AG04450 (cell line): ENCODE results near the gene MAP4K2. TPM values are rescaled to one million over a fixed set of nuclear protein-coding genes. Genes with fewer than 3 reads are reported as not detected.

Experiments
- CTCF ChIA-PET: fragments of 300-600, 350-600 bp; formaldehyde crosslinking; extraction: SDS; loops from one replicate; lab custom pipeline; 2022; ENCODE audit warnings: antibody characterized with exemption, inconsistent platforms; lab: Charles Lee
- POLR2A ChIA-PET: fragments of 350-600 bp; formaldehyde crosslinking; extraction: SDS; loops from one replicate; lab custom pipeline; 2021; ENCODE audit warnings: antibody characterized with exemption, inconsistent platforms; lab: Yijun Ruan, JAX
- DNase-seq: peaks from one replicate; pipeline ENCODE4 v3.0.0-alpha.2; 2011; ENCODE audit warnings: low read depth, low spot score
- H3K27ac ChIP-seq: one replicate; pipeline ENCODE4 v1.5.1; 2012; ENCODE audit warnings: low read depth, low read length, control low read depth
- H3K27me3 ChIP-seq: one replicate; pipeline ENCODE4 v1.6.0; 2012; ENCODE audit warnings: low read length; ENCODE audit not compliant: control insufficient read depth, insufficient read depth
- H3K4me3 ChIP-seq: 2 replicates; pipeline ENCODE4 v1.5.1; 2011; ENCODE audit warnings: mild to moderate bottlenecking, low read depth, low read length, control low read depth
- H3K9me3 ChIP-seq: 2 replicates; pipeline ENCODE4 v1.5.1; 2012; ENCODE audit warnings: low read length; ENCODE audit not compliant: control insufficient read depth, insufficient read depth
- polyA plus RNA-seq: library from polyadenylated mRNA; depleted of rRNA; stranded (reverse); fragments of >200 nt; gene quantifications from 2 replicates; pipeline ENCODE4 v1.2.3, GENCODE V29; 2011
- TF ChIP-seq, protein P1 (sequence below): IDR thresholded peaks from 2 replicates; pipeline ENCODE4 v1.5.1; 2011; ENCODE audit warnings: low read depth, low read length, control low read depth, inconsistent platforms

The MAP4K2 gene
- polyA plus RNA-seq, 1 experiment: 9.9 TPM

GRCh38 chr11:64789331-64790204 lies 13.4 kb downstream of the MAP4K2 start:
- TF ChIP-seq, protein P1, sequence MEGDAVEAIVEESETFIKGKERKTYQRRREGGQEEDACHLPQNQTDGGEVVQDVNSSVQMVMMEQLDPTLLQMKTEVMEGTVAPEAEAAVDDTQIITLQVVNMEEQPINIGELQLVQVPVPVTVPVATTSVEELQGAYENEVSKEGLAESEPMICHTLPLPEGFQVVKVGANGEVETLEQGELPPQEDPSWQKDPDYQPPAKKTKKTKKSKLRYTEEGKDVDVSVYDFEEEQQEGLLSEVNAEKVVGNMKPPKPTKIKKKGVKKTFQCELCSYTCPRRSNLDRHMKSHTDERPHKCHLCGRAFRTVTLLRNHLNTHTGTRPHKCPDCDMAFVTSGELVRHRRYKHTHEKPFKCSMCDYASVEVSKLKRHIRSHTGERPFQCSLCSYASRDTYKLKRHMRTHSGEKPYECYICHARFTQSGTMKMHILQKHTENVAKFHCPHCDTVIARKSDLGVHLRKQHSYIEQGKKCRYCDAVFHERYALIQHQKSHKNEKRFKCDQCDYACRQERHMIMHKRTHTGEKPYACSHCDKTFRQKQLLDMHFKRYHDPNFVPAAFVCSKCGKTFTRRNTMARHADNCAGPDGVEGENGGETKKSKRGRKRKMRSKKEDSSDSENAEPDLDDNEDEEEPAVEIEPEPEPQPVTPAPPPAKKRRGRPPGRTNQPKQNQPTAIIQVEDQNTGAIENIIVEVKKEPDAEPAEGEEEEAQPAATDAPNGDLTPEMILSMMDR: no peak
- CTCF ChIA-PET: no interaction called here
- POLR2A ChIA-PET: no interaction called here
- DNase-seq: no peak
- Histone ChIP-seq H3K27ac (no peak overlapping the region), H3K4me3 (no peak overlapping the region), H3K9me3 (no peaks in the 10 kb centered on the region), H3K27me3 (no peaks in the 10 kb centered on the region)

GRCh38 chr11:64788321-64789215 lies 14.4 kb downstream of the MAP4K2 start:
- POLR2A ChIA-PET: no interaction called here
- TF ChIP-seq, protein P1: no peak

DNA sequence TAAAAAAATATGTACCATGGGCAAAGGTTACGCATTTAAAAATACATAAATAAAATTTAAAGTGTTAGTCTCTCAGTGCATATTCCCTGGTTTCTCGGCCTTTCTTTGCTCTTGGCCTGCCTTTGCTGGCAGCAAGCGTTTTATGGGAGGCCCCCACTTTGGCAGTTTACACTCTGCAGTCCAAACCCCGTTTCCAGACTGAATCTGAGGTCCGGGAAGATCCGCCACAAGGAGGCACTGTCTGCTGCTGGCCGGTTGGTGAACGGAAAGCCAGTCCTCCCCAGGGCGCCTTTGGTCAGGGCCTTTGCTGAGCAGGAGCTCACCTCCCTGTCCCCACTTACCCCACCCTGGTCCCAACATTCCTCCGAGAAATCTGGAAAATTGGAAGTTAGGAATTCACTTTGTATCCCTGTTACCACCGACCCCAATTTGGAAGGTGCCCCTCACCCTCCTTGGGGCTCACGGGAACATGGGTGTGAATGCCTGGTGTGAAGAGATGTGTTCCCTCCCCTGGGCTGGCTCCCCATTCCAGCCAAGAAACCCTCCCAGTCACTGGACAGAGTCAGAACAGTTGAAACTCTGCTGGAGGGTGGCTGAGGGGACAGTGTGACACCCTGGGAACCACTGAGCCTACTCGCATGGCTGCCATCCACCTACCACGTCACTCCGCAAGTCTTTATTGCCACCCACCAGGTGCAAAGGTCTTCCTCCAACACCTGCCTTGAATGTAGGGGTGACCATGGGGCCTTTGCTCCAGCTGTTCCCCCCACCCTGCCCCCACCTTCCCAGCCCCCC lies 15.3 kb downstream of the MAP4K2 start:
- no peak for DNase-seq

More at GRCh38 chr11:64788321-64789215, 14.4 kb downstream of the MAP4K2 start:
- H3K27me3 ChIP-seq: no peaks in the 10 kb centered on the region
- no peaks in the 10 kb centered on the region for H3K9me3 ChIP-seq
- CTCF ChIA-PET: interaction anchor here (0.5 to 1.0 kb wide), 8 partner anchors 9 to 548 kb away, joined by 3 to 7 read pairs (median 4); partner anchors contain the start of genes ARL2 and SF1
- H3K27ac ChIP-seq: no peak overlapping the region
- no peak overlapping the region for H3K4me3 ChIP-seq
- no peak for DNase-seq

DNA sequence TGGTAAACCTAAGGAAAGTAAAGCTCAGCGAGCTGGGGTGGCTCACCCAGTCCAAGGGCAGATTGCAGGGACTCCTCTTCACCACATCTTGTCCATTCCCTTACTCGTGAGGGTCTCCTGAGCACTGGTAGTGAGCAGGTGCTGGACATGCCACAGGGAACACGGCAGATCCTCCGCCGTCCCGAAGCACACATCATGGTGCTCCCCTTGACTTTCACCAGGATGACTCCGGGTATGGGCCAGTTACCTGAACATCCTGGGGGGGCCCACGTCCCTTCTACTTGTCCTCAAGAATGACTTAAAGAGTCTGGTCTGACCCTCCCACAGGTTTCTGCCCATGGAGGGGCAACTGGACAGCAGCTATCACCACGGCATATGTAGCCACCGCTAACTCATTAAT lies 16.7 kb downstream of the MAP4K2 start:
- no peaks in the 10 kb centered on the region for H3K9me3 ChIP-seq
- TF ChIP-seq, protein P1: no peak
- ChIA-PET POLR2A (interaction anchor here (0.7 to 1.2 kb wide), 2 partner anchors 8 to 11 kb away, joined by 3 to 7 read pairs; partner anchors contain the start of gene SF1), CTCF (interaction anchor here (0.6 to 1.2 kb wide), 4 partner anchors 12 to 507 kb away, joined by 3 to 5 read pairs (median 4); no protein-coding TSS in a partner anchor)
- H3K27me3 ChIP-seq: no peaks in the 10 kb centered on the region
- no peak overlapping the region for H3K4me3 ChIP-seq
- DNase-seq: no peak
- H3K27ac ChIP-seq: no peak overlapping the region

More for the DNA sequence above, 15.3 kb downstream of the MAP4K2 start:
- ChIA-PET POLR2A (interaction anchor here (0.5 to 1.2 kb wide), 2 partner anchors 9 to 570 kb away, joined by 3 to 7 read pairs; partner anchors contain the start of gene SF1), CTCF (interaction anchor here (0.6 to 1.0 kb wide), 8 partner anchors 9 to 292 kb away, joined by 3 to 7 read pairs (median 4); partner anchors contain the start of genes ARL2 and SF1)
- Histone ChIP-seq H3K4me3 (no peak overlapping the region), H3K27me3 (no peaks in the 10 kb centered on the region), H3K27ac (no peak overlapping the region), H3K9me3 (no peaks in the 10 kb centered on the region)
- TF ChIP-seq, protein P1: peak; percentile 86
